NB4 (cell line): ENCODE results near the gene NFATC2.

Source experiments
- DNase-seq: peaks from one replicate; pipeline ENCODE4 v3.0.0; 2010; ENCODE audit warnings: low read depth
- H3K4me3 ChIP-seq: one replicate; pipeline ENCODE4 v1.5.1; 2011; ENCODE audit warnings: mild to moderate bottlenecking, low read depth, low read length, moderate library complexity
- MYC ChIP-seq: IDR thresholded peaks from 2 replicates; pipeline ENCODE4 v1.6.1; 2011; ENCODE audit warnings: low read depth, low read length
- POLR2A ChIP-seq: IDR thresholded peaks from 2 replicates; pipeline ENCODE4 v1.6.1; 2011; ENCODE audit warnings: mild to moderate bottlenecking; ENCODE audit not compliant: insufficient read length; ENCODE audit errors: extremely low read depth
- TF ChIP-seq, protein P1 (sequence below): IDR thresholded peaks from one replicate; pipeline ENCODE4 v1.5.1; 2012; ENCODE audit warnings: low read depth, low read length
- TF ChIP-seq, protein P2 (sequence below): IDR thresholded peaks from 2 replicates; pipeline ENCODE4 v1.6.1; 2011; ENCODE audit warnings: low read depth, low read length

NFATC2 gene

DNA sequence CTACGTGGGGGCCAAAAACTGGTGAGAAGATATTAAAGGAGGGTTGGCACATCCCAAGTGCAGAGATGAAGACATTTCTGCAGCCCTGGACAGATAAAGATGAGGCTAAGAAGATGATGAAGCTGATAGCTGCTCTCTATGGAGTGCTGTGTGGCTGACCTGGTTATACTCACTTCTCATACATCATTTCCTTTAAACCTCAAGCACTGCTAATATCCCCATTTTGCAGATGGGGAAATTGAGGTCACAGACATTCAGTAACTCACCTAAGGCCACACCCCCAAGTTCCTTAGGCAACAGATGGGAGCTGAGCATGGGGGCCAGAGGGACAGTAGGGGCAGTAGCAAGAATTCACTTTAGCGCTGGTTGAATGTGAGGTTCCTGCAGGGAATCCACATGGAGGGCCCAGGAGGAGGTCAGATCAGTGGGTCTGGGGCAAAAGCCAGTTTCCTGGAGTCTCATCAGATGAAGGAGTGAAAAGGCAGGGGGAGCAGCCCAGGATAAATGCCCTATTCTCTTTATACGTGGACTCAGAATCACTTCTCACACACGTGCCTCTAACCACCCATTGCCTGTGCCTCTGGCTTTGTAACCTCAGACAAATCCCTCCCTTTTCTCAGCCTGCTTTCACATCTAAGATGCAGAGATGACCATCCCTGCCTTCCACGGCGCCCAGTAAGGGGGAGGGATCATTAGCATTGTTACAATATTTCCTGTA lies 125.8 kb downstream of the NFATC2 start:
- TF ChIP-seq, protein P1, sequence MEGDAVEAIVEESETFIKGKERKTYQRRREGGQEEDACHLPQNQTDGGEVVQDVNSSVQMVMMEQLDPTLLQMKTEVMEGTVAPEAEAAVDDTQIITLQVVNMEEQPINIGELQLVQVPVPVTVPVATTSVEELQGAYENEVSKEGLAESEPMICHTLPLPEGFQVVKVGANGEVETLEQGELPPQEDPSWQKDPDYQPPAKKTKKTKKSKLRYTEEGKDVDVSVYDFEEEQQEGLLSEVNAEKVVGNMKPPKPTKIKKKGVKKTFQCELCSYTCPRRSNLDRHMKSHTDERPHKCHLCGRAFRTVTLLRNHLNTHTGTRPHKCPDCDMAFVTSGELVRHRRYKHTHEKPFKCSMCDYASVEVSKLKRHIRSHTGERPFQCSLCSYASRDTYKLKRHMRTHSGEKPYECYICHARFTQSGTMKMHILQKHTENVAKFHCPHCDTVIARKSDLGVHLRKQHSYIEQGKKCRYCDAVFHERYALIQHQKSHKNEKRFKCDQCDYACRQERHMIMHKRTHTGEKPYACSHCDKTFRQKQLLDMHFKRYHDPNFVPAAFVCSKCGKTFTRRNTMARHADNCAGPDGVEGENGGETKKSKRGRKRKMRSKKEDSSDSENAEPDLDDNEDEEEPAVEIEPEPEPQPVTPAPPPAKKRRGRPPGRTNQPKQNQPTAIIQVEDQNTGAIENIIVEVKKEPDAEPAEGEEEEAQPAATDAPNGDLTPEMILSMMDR = no peak
- TF ChIP-seq, protein P2, sequence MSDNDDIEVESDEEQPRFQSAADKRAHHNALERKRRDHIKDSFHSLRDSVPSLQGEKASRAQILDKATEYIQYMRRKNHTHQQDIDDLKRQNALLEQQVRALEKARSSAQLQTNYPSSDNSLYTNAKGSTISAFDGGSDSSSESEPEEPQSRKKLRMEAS = no peak
- TF ChIP-seq POLR2A = no peak
- H3K4me3 ChIP-seq = no peak overlapping the region
- DNase-seq = no peak

DNA sequence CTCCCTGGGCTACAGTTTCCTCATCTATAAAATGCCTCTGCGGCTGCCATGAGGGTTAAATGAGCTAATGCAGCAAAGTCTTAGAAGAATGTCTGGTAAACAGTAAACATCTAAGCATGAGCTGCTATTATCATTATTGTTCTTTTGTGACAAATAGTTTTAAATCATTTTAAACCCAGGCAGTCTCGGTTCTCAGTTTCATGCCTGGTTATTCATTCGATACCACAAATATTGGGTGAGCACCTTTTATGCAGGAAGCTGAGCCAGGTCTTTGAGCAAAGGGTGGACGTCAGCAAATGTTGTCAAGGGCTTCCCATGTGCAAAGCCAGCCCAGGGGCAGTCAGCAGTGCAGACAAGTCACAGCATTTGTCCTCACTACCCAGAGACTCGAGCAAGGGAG lies 128.7 kb downstream of the NFATC2 start:
- no peak for DNase-seq
- no peak overlapping the region for H3K4me3 ChIP-seq
- TF ChIP-seq, protein P2 = no peak
- no peak for TF ChIP-seq MYC
- TF ChIP-seq, protein P1 = no peak
- TF ChIP-seq POLR2A = no peak

DNA sequence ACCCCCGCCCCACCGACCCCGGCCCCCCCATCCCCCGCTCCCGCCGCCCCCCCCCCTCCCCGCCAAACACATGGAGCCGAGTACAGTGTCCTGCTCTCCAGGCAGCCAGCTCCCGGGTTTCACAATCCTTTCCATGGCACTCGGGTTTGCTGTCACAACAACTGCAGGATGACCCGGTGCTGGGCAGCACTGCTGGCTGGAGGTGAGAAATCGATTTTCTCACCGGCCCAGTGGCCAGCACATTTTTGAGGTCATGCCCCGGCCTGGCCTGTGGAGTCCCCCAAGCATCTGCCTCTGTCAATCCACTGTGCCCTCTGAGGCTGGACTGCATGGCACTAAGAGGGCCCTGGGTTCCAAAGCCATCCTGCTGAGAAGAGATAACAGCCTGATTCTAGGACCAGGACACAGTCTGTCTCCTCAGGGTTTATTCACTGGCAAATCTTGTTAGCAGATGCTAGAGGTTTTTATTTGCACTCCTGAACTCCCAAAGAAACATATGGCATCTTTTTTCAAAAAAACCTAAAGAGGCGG lies 129.5 kb downstream of the NFATC2 start:
- H3K4me3 ChIP-seq = no peak overlapping the region
- DNase-seq = no peak
- TF ChIP-seq MYC (no peak), POLR2A (no peak)
- TF ChIP-seq, protein P2 = no peak
- TF ChIP-seq, protein P1 = no peak

DNA sequence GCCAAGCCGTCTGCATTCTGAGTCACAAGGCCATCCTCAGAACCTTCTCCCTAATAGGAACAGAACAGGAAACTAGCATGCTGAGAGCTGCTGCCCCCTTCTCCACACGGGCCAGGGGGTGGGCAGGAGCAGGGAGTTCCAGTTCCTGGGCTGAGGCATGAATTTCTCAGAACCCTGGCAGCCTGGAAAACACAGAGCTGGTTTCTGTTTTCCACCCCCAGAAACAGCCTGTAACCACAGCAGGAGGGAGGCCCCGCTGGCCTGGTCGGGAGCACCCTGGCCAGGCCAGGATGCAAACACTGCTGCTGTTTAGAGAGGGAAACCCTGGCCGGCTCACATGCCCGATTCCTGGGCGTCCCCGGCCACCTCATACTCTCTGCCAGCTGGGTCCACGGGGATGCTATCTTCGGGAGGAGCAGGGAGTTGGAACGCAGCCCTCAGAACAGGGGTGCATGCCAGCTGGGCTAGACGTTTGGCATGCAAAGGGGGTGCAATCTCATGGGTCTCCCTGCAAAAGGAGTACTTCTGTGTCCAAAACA lies 130.1 kb downstream of the NFATC2 start:
- DNase-seq = no peak
- TF ChIP-seq, protein P1 = no peak
- TF ChIP-seq, protein P2 = no peak
- TF ChIP-seq MYC = no peak
- no peak overlapping the region for H3K4me3 ChIP-seq

DNA sequence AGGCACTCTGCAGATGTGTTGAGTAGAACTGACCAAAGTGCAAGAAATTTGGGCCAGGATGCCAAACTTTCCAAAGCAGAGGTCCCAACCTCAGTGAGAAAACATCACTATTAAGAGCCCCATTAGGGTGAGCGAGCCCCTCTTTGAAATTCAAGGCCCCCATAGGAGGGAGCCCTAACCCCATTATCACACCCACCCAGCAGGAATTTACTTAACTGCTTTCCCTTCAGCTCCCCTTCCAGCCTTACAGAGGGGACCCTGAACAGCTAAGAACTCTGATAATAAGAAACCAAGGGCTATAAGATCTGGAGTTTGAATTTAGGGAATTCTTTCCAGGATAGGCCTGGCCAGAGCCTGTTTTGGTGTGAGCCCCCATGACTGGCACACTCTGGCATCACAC lies 130.6 kb downstream of the NFATC2 start:
- H3K4me3 ChIP-seq = no peak overlapping the region
- TF ChIP-seq POLR2A = no peak
- TF ChIP-seq, protein P2 = no peak
- peak; percentile 27 for DNase-seq

DNA sequence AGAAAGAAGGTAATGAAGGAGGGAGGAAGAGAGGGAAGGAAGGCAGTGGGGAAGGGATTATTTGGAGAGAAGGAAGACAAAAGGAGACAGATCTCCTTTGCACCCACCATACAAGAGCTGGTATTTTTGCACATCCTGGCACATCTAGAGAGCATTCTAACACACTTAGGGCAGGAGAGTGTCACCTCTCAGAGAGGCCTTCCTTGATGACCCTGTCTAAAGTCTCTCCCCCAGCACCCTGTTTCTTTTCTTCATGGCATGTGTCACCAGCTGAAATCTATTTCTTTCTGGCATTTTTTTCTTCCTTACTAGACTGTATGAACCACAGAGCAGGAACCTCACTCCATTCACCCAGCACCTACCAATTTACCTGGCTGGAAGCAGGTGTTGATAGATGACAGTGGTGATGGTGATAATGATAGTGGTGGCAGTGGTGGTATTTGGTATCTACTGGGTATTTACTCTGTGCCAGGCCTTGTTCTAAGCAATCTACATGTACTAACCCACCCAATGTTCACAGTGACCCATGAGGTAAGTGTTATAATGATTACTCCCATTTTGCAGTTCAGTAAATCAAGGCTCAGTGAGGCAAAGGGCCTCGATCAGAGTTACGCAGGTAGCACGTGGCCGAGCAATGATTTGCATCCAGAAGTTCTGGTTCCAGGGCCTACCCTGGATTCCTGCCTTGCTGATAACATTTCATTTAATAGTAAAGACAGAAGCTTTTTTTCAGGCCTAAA lies 131.8 kb downstream of the NFATC2 start:
- no peak for TF ChIP-seq POLR2A
- TF ChIP-seq, protein P1 = no peak
- TF ChIP-seq, protein P2 = no peak
- no peak for TF ChIP-seq MYC
- DNase-seq = no peak
- H3K4me3 ChIP-seq = no peak overlapping the region
